GM21529 (cell line): ENCODE measurements around the gene CLCN1.
A peak's percentile ranks its signal among the peaks of the same experiment; 100 is the strongest.

ENCODE experiments used
- ATAC-seq: cut with Tn5 transposase; IDR thresholded peaks from one replicate; pipeline ENCODE4 v1.9.1; 2021; ENCODE audit not compliant: unreplicated experiment

Gene CLCN1

DNA sequence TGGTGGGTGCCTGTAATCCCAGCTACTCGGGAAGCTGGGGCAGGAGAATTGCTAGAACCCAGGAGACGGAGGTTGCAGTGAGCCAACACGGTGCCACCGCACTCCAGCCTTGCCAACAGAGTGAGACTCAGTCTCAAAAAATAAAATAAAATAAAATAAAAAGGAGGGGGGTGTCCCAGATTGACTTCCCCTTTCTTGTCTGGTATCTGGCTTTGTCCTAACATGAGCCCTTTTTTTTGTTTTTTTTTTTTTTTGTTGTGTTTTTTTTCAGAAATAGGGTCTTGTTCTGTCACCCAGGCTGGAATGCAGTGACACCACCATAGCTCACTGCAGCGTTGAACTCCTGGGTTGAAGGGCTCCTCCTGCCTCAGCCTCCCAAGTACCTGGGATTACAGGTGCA lies 23.0 kb upstream of the CLCN1 start:
- ATAC-seq = no peak

DNA sequence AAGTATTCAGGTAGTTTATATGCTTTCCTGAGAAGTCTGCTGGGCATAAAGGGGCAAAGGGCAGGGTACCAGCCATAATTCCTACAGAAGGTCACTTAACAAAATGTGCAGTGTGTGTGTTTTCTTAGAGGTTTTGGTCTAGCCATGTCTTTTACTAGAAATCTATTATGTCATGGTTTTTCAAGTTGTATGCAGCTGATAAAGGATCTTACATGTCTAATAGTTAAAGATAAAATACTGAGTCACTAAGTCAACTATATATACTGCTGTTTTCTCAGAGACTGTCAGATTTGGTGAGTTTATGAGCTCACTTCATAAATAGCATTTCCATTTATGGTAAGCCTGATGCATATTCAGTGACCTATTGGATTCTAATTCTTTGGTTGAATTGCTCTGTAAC lies 20.0 kb upstream of the CLCN1 start:
- no peak for ATAC-seq

- ATAC-seq = no peak
Measured at GRCh38 chr7:143296686-143297085, 19.2 kb upstream of the CLCN1 start.

GRCh38 chr7:143299346-143299745 lies 16.6 kb upstream of the CLCN1 start:
- no peak for ATAC-seq

- no peak for ATAC-seq
Measured at GRCh38 chr7:143299840-143300239, 16.1 kb upstream of the CLCN1 start.

- ATAC-seq = no peak
Measured at GRCh38 chr7:143300959-143301935, 14.7 kb upstream of the CLCN1 start.

DNA sequence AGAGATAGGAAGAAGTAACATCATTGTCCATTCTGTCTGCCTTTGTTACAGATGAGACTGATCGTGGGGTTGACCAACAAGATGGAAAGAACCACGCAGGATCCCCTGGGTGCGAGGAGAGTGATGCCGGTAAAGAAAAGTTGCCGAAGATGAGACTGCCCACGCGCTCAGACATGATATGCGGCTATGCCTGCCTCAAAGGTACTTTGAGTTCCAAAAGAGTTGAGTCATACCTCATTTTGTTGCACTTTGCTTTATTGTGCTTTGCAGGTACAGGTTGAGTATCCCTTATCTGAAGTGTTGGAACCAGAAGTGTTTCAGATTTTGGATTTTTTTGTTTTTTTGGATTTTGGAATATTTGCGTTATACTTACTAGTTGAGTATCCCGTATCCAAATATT lies 12.2 kb upstream of the CLCN1 start:
- no peak for ATAC-seq

DNA sequence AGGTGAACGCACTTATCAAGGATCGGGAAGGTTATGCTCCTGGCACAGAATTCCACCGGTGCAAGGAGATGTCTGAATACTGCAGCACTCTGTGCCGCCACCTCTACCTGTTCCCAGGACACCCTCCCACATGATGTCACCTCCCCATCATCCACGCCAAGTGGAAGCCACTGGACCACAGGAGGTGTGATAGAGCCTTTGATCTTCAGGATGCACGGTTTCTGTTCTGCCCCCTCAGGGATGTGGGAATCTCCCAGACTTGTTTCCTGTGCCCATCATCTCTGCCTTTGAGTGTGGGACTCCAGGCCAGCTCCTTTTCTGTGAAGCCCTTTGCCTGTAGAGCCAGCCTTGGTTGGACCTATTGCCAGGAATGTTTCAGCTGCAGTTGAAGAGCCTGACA lies 11.0 kb upstream of the CLCN1 start:
- no peak for ATAC-seq

DNA sequence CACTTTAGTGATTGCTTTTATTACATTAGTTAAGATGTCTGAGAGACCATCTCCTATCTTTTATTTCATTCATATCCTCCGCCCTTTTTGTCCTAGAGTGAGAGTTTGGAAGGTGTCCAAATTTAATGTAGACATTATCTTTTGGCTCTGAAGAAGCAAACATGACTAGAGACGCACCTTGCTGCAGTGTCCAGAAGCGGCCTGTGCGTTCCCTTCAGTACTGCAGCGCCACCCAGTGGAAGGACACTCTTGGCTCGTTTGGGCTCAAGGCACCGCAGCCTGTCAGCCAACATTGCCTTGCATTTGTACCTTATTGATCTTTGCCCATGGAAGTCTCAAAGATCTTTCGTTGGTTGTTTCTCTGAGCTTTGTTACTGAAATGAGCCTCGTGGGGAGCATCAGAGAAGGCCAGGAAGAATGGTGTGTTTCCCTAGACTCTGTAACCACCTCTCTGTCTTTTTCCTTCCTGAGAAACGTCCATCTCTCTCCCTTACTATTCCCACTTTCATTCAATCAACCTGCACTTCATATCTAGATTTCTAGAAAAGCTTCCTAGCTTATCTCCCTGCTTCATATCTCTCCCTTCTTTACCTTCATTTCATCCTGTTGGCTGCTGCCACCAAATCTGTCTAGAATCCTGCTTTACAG lies 10.4 kb upstream of the CLCN1 start:
- no peak for ATAC-seq

DNA sequence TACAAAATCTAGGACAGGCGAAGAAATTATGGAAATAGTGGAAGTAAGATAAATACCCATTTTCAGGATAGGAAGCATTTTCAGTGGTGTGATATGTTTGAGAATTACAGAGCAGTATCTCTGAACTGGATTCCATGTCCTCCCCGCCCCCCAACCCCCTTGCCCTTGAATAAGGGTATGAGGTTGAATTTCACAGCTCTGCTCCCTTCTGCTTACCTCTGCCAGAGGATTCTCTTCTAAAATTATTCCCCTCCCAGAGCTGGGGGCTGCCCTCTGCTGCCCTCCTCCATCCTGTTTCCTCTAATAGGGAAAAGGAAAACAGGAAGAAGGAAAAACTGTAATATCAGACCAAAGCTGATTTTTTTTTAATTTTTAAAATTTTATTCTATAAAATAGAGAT lies 7.3 kb upstream of the CLCN1 start:
- no peak for ATAC-seq

DNA sequence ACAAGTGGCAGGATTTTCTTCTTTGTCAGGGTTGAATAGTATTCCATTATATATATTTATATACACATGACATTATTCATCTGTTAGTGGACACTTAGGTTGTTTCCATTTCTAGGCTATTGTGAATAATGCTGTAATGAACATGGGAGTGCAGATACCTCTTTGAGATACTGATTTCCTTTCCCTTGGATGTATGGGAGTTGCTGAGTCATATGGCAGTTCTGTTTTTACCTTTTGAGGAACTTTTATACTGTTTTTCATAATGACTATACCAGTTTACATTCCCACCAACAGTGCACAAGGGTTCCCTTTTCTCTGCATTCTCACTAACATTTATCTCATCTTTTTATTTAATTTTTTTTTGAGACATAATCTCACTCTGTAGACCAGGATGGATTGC lies 1.8 kb upstream of the CLCN1 start:
- ATAC-seq = no peak

- ATAC-seq = no peak
Measured at GRCh38 chr7:143316492-143316891, 581 bp downstream of the CLCN1 start.

- no peak for ATAC-seq
Measured at GRCh38 chr7:143318661-143319060, 2.8 kb downstream of the CLCN1 start.

DNA sequence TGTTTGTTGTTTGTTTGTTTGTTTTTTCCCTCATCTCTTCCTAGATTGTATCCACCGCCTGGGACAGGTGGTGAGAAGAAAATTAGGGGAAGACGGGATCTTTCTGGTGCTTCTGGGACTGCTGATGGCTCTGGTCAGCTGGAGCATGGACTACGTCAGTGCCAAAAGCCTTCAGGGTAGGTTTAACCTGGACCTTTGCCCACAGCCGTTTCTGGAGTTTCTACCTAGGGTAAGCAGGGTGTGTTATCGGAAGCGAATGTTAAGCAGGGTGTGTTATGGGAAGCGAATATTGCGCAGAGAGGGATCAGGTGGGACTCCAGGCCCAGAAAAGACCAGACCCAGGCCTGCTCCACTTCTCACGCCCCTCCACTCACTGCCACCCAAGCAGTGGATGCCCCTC lies 4.7 kb downstream of the CLCN1 start:
- no peak for ATAC-seq

DNA sequence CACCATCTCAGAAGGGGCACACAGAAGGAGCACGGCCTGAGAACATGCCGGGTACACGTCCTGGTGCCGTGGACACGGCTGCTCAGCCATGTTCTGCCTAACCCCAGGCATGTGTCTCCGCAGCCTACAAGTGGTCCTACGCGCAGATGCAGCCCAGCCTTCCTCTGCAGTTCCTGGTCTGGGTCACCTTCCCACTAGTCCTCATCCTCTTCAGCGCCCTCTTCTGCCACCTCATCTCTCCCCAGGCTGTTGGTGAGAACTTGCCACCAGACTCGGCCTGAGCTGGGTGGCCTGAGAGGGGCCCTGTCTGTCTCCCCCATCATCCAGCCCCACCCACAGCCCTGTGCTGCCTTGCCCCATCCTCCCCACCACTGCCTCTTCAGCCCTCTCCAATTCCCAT lies 5.3 kb downstream of the CLCN1 start:
- ATAC-seq = no peak

GRCh38 chr7:143321734-143322133 lies 5.8 kb downstream of the CLCN1 start:
- no peak for ATAC-seq

GRCh38 chr7:143322760-143323633 lies 7.1 kb downstream of the CLCN1 start:
- no peak for ATAC-seq

GRCh38 chr7:143323653-143324052 lies 7.7 kb downstream of the CLCN1 start:
- no peak for ATAC-seq

GRCh38 chr7:143325240-143325639 lies 9.3 kb downstream of the CLCN1 start:
- peak; percentile 66 for ATAC-seq

DNA sequence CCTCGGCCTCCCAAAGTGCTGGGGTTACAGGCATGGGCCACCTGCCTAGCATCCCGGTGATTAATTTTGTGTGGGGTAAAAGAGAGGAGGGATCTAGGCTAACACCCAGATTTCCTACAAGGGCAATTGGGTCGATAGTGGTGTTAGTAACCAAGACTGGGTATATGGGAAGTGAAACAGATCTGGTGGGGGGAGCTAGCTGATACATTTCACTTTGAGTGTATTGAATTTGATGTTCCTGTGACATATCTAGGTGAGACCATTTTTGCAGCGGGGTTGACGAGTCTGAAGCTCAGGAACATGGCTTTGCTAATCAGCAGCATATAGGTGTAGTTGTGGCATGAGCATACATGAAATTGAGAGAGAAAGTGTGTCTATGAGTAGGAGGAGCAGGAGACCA lies 12.0 kb downstream of the CLCN1 start:
- ATAC-seq = peak; percentile 52

- ATAC-seq = no peak
Measured at GRCh38 chr7:143329471-143330170, 13.7 kb downstream of the CLCN1 start.
